Thyroid gland (tissue), 4 donors: ENCODE results near the gene ICAM4.

Experiments
- CTCF ChIP-seq, 6 experiments: fragments of 200-600 bp in 3 of 6; fragments of 450-650 bp in 3 of 6; sonication (generic) in 3 of 6; IDR thresholded peaks; one replicate each; pipeline ENCODE4 v1.5.1; 2016 to 2019; ENCODE audit warnings: antibody characterized with exemption in 6 of 6, mild to moderate bottlenecking in 2 of 6, inconsistent platforms in 1 of 6, moderate library complexity in 1 of 6
- POLR2A ChIP-seq, 2 donors: fragments of 450-650 bp; IDR thresholded peaks; one replicate each; pipeline ENCODE4 v1.6.1; 2017; ENCODE audit warnings: antibody characterized with exemption in 2 of 2, mild to moderate bottlenecking in 2 of 2, moderate library complexity in 1 of 2

- TF ChIP-seq POLR2A (IDR thresholded peaks at IDR 0.05) (no peak), CTCF (IDR thresholded peaks at IDR 0.05) (no peak)
Observed at GRCh38 chr19:10327793-10328192, 41.0 kb downstream of the ICAM4 start.
